H9 (cell line): Measurements from ENCODE around the gene FSTL4. TPM values are rescaled to one million over a fixed set of nuclear protein-coding genes. Genes with fewer than 3 reads are reported as not detected.

Experiments used
- DNase-seq: peaks from one replicate; pipeline ENCODE4 v3.0.0-alpha.2; 2017
- H2AFZ ChIP-seq: one replicate; pipeline ENCODE4 v1.6.1; 2013; ENCODE audit warnings: mild to moderate bottlenecking, low read length, control low read depth, moderate library complexity
- H2AK5ac ChIP-seq: 2 replicates; pipeline ENCODE4 v1.6.1; 2013; ENCODE audit warnings: low read length, control low read depth, mixed read lengths; ENCODE audit not compliant: insufficient read length
- H2BK120ac ChIP-seq: one replicate; pipeline ENCODE4 v1.6.1; 2013; ENCODE audit warnings: low read depth, mild to moderate bottlenecking, low read length, control low read depth, inconsistent platforms; ENCODE audit not compliant: poor library complexity, severe bottlenecking
- H2BK12ac ChIP-seq: 2 replicates; pipeline ENCODE4 v1.6.1; 2013; ENCODE audit warnings: low read length, control low read depth, mixed read lengths, low read depth; ENCODE audit not compliant: insufficient read length
- H2BK15ac ChIP-seq: 2 replicates; pipeline ENCODE4 v1.6.1; 2013; ENCODE audit warnings: low read depth, low read length, control low read depth
- H2BK20ac ChIP-seq: one replicate; pipeline ENCODE4 v1.6.1; 2013; ENCODE audit warnings: low read depth, mild to moderate bottlenecking, low read length, control low read depth, inconsistent platforms; ENCODE audit not compliant: poor library complexity, severe bottlenecking
- H2BK5ac ChIP-seq: 2 replicates; pipeline ENCODE4 v1.6.1; 2013; ENCODE audit warnings: low read length, control low read depth, mixed read lengths; ENCODE audit not compliant: insufficient read length
- H3K14ac ChIP-seq: 2 replicates; pipeline ENCODE4 v1.6.1; 2013; ENCODE audit warnings: low read length, control low read depth; ENCODE audit not compliant: insufficient read depth
- H3K18ac ChIP-seq: 2 replicates; pipeline ENCODE4 v1.6.1; 2013; ENCODE audit warnings: low read depth, mild to moderate bottlenecking, mixed read lengths, low read length, control low read depth; ENCODE audit not compliant: insufficient read length
- H3K23ac ChIP-seq: 2 replicates; pipeline ENCODE4 v1.6.1; 2013; ENCODE audit warnings: low read length, control low read depth, mixed read lengths, low read depth; ENCODE audit not compliant: insufficient read length
- H3K23me2 ChIP-seq: 2 replicates; pipeline ENCODE4 v1.6.1; 2013; ENCODE audit warnings: low read depth, mild to moderate bottlenecking, mixed read lengths, low read length, control low read depth; ENCODE audit not compliant: insufficient read length, poor library complexity, severe bottlenecking
- H3K27ac ChIP-seq: 2 replicates; pipeline ENCODE4 v1.5.1; 2013; ENCODE audit warnings: low read length, control low read depth, mixed read lengths, low read depth; ENCODE audit not compliant: insufficient read length
- H3K27me3 ChIP-seq: 2 replicates; pipeline ENCODE4 v1.6.1; 2013; ENCODE audit warnings: low read length, control low read depth, inconsistent platforms; ENCODE audit not compliant: insufficient read depth
- H3K4ac ChIP-seq: 2 replicates; pipeline ENCODE4 v1.6.1; 2013; ENCODE audit warnings: low read depth, mild to moderate bottlenecking, control low read depth, inconsistent platforms, low read length, moderate library complexity
- H3K4me1 ChIP-seq: 2 replicates; pipeline ENCODE4 v1.6.1; 2013; ENCODE audit warnings: low read length, control low read depth, inconsistent platforms; ENCODE audit not compliant: insufficient read depth
- H3K4me2 ChIP-seq: 2 replicates; pipeline ENCODE4 v1.6.1; 2013; ENCODE audit warnings: low read length, control low read depth, mixed read lengths; ENCODE audit not compliant: insufficient read length, insufficient read depth
- H3K56ac ChIP-seq: 2 replicates; pipeline ENCODE4 v1.6.1; 2013; ENCODE audit warnings: low read depth, mild to moderate bottlenecking, mixed read lengths, low read length, control low read depth; ENCODE audit not compliant: insufficient read length
- H3K79me1 ChIP-seq: 2 replicates; pipeline ENCODE4 v1.6.1; 2013; ENCODE audit warnings: low read depth, mild to moderate bottlenecking, moderate library complexity, low read length, control low read depth, inconsistent platforms; ENCODE audit not compliant: insufficient read depth, poor library complexity, severe bottlenecking
- H3K79me2 ChIP-seq: 2 replicates; pipeline ENCODE4 v1.6.1; 2013; ENCODE audit warnings: low read length, control low read depth, inconsistent platforms; ENCODE audit not compliant: insufficient read depth
- H3K9ac ChIP-seq: 2 replicates; pipeline ENCODE4 v1.6.1; 2013; ENCODE audit warnings: low read length, control low read depth, mixed read lengths; ENCODE audit not compliant: insufficient read length; ENCODE audit errors: extremely low read depth
- H3K9me3 ChIP-seq: one replicate; pipeline ENCODE4 v1.6.1; 2013; ENCODE audit warnings: low read depth, low read length, inconsistent platforms; ENCODE audit not compliant: control insufficient read depth
- H3T11ph ChIP-seq: one replicate; pipeline ENCODE4 v1.6.1; 2013; ENCODE audit warnings: mild to moderate bottlenecking, low read length, control low read depth, inconsistent platforms
- H4K20me1 ChIP-seq: one replicate; pipeline ENCODE4 v1.6.1; 2013; ENCODE audit not compliant: control insufficient read depth, insufficient read length, insufficient read depth
- H4K5ac ChIP-seq: 2 replicates; pipeline ENCODE4 v1.6.1; 2013; ENCODE audit warnings: low read depth, mild to moderate bottlenecking, mixed read lengths, low read length, control low read depth; ENCODE audit not compliant: insufficient read length
- H4K8ac ChIP-seq: replicated peaks from 2 replicates; pipeline ENCODE4 v1.6.1; 2013; ENCODE audit warnings: low read length, control low read depth, mixed read lengths, low read depth; ENCODE audit not compliant: insufficient read length
- H4K91ac ChIP-seq: 2 replicates; pipeline ENCODE4 v1.6.1; 2013; ENCODE audit warnings: low read depth, mild to moderate bottlenecking, moderate library complexity, mixed read lengths, low read length, control low read depth; ENCODE audit not compliant: insufficient read length
- H3K27ac Mint-ChIP-seq, 3 experiments: 2 replicates in 2 of 3; 3 replicates in 1 of 3; pipeline ENCODE4 v1.8.0; 2020 to 2021; ENCODE audit warnings: mixed read lengths in 3 of 3, mild to moderate bottlenecking in 1 of 3, moderate library complexity in 1 of 3
- H3K27me3 Mint-ChIP-seq: 2 replicates; pipeline ENCODE4 v1.8.0; 2021; ENCODE audit warnings: low read depth, mild to moderate bottlenecking, moderate library complexity, mixed read lengths
- H3K36me3 Mint-ChIP-seq, 3 experiments: 2 replicates in 2 of 3; 3 replicates in 1 of 3; pipeline ENCODE4 v1.8.0; 2020 to 2021; ENCODE audit warnings: low read depth in 3 of 3, mixed read lengths in 3 of 3; ENCODE audit not compliant: insufficient read depth in 1 of 3
- H3K4me1 Mint-ChIP-seq, 2 experiments: 2 replicates each; pipeline ENCODE4 v1.8.0; 2020; ENCODE audit warnings: mixed read lengths in 2 of 2
- H3K4me3 Mint-ChIP-seq, 2 experiments: 2 replicates in 1 of 2; 3 replicates in 1 of 2; pipeline ENCODE4 v1.8.0; 2020 to 2021; ENCODE audit warnings: mild to moderate bottlenecking in 2 of 2, mixed read lengths in 2 of 2, moderate library complexity in 1 of 2
- H3K9me3 Mint-ChIP-seq, 2 experiments: 2 replicates in 1 of 2; 3 replicates in 1 of 2; pipeline ENCODE4 v1.8.0; 2020; ENCODE audit warnings: mild to moderate bottlenecking in 2 of 2, mixed read lengths in 2 of 2, moderate library complexity in 1 of 2
- CTCF ChIP-seq: fragments of 200-600 bp; sonication (generic); conservative IDR thresholded peaks from 3 replicates; pipeline ENCODE4 v1.8.0; 2021; ENCODE audit warnings: antibody characterized with exemption, mild to moderate bottlenecking
- WGBS: extraction: QIAGEN DNeasy Blood & Tissue Kit; methylation state at CpG from one replicate; pipeline ENCODE4 v1.1.7; 2013; ENCODE audit warnings: missing lambda C conversion rate, low lambda C conversion rate, mixed read lengths; ENCODE audit not compliant: insufficient read length; ENCODE audit errors: extremely low coverage; 5-methylcytosine and 5-hydroxymethylcytosine counted together
- total RNA-seq: library from RNA; stranded (reverse); gene quantifications from 2 replicates; pipeline ENCODE4 v1.2.1, GENCODE V29; 2021

Gene FSTL4
- total RNA-seq, 1 experiment from 2014 or later = 5.7 TPM

- H3K23me2 ChIP-seq = no peaks in the 10 kb centered on the region
- WGBS = no CpG with 5 or more reads among the region's 8 CpGs
- H2AFZ ChIP-seq = no peak overlapping the region
Measured at GRCh38 chr5:133229931-133230664, 382.2 kb downstream of the FSTL4 start.

More at GRCh38 chr5:133229931-133230664, 382.2 kb downstream of the FSTL4 start:
- H4K91ac ChIP-seq = no peak overlapping the region
- H3T11ph ChIP-seq = no peak overlapping the region
- no peak overlapping the region for H3K18ac ChIP-seq
- DNase-seq = no peak
- H3K27ac ChIP-seq = no peak overlapping the region
- no peaks in the 10 kb centered on the region for H3K27me3 ChIP-seq
- no peak overlapping the region for H3K14ac ChIP-seq
- no peak overlapping the region for H4K5ac ChIP-seq
- Mint-ChIP-seq H3K9me3 (no peaks in the 10 kb centered on the region; a peak in 1 of 5 replicates), H3K4me1 (no peaks in the 10 kb centered on the region), H3K36me3 (no peaks in the 10 kb centered on the region), H3K4me3 (no peak overlapping the region), H3K27ac (no peak overlapping the region), H3K27me3 (no peaks in the 10 kb centered on the region)
- no peaks in the 10 kb centered on the region for H3K4me1 ChIP-seq
- no peak overlapping the region for H2BK5ac ChIP-seq
- H2BK120ac ChIP-seq = no peak overlapping the region
- H2BK20ac ChIP-seq = no peak overlapping the region
- H2BK12ac ChIP-seq = no peak overlapping the region
- no peak overlapping the region for H3K23ac ChIP-seq
- H3K4ac ChIP-seq = no peak overlapping the region
- H3K4me2 ChIP-seq = no peak overlapping the region
- H4K20me1 ChIP-seq = no peaks in the 10 kb centered on the region
- H3K79me1 ChIP-seq = no peaks in the 10 kb centered on the region
- H3K9ac ChIP-seq = no peak overlapping the region
- no peaks in the 10 kb centered on the region for H3K79me2 ChIP-seq
- H3K9me3 ChIP-seq = no peaks in the 10 kb centered on the region
- H3K56ac ChIP-seq = no peak overlapping the region
- no peak overlapping the region for H4K8ac ChIP-seq
- no peak overlapping the region for H2BK15ac ChIP-seq
- H2AK5ac ChIP-seq = no peak overlapping the region
- TF ChIP-seq CTCF = no peak
